Activated CD4-positive, CD25-positive, alpha-beta regulatory T cell treated with anti-CD3 and anti-CD28 coated beads, Interleukin-2, amount 50 U/mL, for 24 hours (primary cell): ENCODE data around the gene PCDHGA4.
"Not testable (repeated sequence)": the region's sequence is repeated elsewhere in the genome, so short reads cannot be mapped to it uniquely, and the experiment has no call there.

Experiments
- ATAC-seq, 2 donors: fragments of 150-1000 bp; cut with Tn5 transposase; one replicate each; pipeline ENCODE4 v1.10.0; 2021; ENCODE audit warnings: mild to moderate bottlenecking in 1 of 2, moderate library complexity in 1 of 2

PCDHGA4 gene

GRCh38 chr5:141384471-141385267, 29.8 kb downstream of the PCDHGA4 start:
- no peak for ATAC-seq

DNA sequence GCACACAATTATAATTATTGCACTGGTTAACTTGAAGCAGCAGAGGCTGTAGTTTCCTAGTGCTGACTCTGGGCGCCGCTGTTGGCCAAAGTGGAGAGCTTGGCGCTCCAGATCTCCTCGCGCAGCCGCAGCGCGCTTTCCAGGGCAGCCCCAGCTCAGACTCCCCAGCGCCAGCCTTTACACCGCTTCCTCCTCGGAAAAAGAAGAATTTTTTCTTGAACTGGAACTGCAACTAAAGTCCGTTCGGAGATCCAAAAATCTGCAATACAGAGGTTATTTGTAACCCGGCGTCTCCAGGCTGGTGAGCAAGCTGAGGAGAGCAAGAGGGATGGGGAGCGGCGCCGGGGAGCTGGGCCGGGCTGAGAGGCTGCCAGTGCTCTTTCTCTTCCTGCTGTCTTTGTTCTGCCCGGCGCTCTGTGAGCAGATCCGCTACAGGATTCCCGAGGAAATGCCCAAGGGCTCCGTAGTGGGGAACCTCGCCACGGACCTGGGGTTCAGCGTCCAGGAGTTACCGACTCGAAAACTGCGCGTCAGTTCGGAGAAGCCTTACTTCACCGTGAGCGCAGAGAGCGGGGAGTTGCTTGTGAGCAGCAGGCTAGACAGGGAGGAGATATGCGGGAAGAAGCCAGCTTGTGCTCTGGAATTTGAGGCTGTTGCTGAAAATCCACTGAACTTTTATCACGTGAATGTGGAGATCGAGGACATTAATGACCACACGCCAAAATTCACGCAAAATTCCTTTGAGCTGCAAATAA, 32.9 kb downstream of the PCDHGA4 start, which contains the start of gene PCDHGB4:
Gene PCDHGB4, plus strand, starts transcription at position 142 of the 755 bp plus-strand sequence. Its CDS starts 187 bp downstream, at position 329.
- ATAC-seq = not testable (repeated sequence)

GRCh38 chr5:141388661-141389060, 33.8 kb downstream of the PCDHGA4 start:
- ATAC-seq = no peak

DNA sequence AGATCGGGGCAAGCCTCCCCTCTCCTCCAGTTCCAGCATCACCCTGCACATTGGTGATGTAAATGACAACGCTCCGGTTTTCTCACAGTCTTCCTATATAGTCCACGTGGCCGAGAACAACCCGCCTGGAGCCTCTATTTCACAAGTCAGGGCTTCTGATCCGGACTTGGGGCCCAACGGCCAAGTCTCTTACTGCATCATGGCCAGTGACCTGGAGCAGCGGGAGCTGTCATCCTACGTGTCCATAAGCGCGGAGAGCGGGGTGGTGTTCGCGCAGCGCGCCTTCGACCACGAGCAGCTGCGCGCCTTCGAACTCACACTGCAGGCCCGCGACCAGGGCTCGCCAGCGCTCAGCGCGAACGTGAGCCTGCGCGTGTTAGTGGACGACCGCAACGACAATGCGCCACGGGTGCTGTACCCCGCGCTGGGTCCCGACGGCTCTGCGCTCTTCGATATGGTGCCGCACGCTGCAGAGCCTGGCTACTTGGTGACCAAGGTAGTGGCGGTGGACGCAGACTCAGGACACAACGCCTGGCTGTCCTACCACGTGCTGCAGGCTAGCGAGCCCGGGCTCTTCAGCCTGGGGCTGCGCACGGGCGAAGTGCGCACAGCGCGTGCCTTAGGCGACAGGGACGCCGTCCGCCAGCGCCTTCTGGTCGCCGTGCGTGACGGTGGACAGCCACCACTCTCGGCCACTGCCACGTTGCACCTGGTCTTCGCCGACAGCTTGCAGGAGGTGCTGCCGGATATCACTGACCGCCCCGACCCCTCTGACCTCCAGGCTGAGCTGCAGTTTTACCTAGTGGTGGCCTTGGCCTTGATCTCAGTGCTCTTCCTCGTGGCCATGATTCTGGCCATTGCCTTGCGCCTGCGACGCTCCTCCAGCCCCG, 34.6 kb downstream of the PCDHGA4 start:
- no peak for ATAC-seq

GRCh38 chr5:141392429-141393198, 37.8 kb downstream of the PCDHGA4 start, which contains the start of gene PCDHGA8:
PCDHGA8 (plus strand) TSS chr5:141392633; CDS start chr5:141392814, 181 bp downstream.
- no peak for ATAC-seq

GRCh38 chr5:141393267-141393666, 38.4 kb downstream of the PCDHGA4 start:
- no peak for ATAC-seq

DNA sequence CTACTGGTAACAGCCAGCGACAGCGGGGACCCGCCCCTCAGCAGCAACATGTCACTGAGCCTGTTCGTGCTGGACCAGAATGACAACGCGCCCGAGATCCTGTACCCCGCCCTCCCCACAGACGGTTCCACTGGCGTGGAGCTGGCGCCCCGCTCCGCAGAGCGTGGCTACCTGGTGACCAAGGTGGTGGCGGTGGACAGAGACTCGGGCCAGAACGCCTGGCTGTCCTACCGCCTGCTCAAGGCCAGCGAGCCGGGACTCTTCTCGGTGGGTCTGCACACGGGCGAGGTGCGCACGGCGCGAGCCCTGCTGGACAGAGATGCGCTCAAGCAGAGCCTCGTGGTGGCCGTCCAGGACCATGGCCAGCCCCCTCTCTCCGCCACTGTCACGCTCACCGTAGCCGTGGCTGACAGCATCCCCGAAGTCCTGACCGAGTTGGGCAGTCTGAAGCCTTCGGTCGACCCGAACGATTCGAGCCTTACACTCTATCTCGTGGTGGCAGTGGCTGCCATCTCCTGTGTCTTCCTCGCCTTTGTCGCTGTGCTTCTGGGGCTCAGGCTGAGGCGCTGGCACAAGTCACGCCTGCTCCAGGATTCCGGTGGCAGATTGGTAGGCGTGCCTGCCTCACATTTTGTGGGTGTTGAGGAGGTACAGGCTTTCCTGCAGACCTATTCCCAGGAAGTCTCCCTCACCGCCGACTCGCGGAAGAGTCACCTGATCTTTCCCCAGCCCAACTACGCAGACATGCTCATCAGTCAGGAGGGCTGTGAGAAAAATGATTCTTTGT, 39.8 kb downstream of the PCDHGA4 start:
- not testable (repeated sequence) for ATAC-seq

DNA sequence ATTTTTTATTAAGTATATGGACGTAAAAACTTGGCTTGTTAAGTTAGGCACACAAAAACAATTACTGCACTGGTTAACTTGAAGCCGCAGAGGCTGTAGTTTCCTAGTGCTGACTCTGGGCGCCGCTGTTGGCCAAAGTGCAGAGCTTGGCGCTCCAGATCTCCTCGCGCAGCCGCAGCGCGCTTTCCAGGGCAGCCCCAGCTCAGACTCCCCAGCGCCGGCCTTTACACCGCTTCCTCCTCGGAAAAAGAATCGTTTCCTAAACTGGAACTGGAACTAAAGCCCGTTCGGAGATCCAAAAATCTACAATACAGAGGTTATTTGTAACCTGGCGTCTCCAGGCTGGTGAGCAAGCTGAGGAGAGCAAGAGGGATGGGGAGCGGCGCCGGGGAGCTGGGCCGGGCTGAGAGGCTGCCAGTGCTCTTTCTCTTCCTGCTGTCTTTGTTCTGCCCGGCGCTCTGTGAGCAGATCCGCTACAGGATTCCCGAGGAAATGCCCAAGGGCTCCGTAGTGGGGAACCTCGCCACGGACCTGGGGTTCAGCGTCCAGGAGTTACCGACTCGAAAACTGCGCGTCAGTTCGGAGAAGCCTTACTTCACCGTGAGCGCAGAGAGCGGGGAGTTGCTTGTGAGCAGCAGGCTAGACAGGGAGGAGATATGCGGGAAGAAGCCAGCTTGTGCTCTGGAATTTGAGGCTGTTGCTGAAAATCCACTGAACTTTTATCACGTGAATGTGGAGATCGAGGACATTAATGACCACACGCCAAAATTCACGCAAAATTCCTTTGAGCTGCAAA, 43.1 kb downstream of the PCDHGA4 start, which contains the start of gene PCDHGB5:
Gene PCDHGB5, plus strand, starts transcription at position 192 of the 796 bp plus-strand sequence. Its CDS starts 181 bp downstream, at position 373.
- ATAC-seq = peak; percentile 60 to 69

GRCh38 chr5:141398608-141399007, 43.8 kb downstream of the PCDHGA4 start:
- no peak for ATAC-seq

- no peak for ATAC-seq
These were observed 44.9 kb downstream of the PCDHGA4 start for GRCh38 chr5:141399555-141400258.

GRCh38 chr5:141402553-141403243, 47.9 kb downstream of the PCDHGA4 start, which contains the start of gene PCDHGA9:
PCDHGA9 (plus strand) TSS chr5:141402778; CDS start chr5:141402953, 175 bp downstream.
- no peak for ATAC-seq

- no peak for ATAC-seq
These were observed 48.6 kb downstream of the PCDHGA4 start for GRCh38 chr5:141403387-141403786.
